HG02678 (cell line): ENCODE measurements around the gene KCNC4.

Experiments used
- ATAC-seq: cut with Tn5 transposase; IDR thresholded peaks from one replicate; pipeline ENCODE4 v1.9.1; 2021; ENCODE audit warnings: mild to moderate bottlenecking, moderate library complexity; ENCODE audit not compliant: unreplicated experiment

Gene KCNC4

GRCh38 chr1:110211496-110212168 lies 1.5 kb downstream of the KCNC4 start:
- no peak for ATAC-seq

GRCh38 chr1:110212169-110213142 lies 2.3 kb downstream of the KCNC4 start:
- no peak for ATAC-seq

GRCh38 chr1:110213143-110213540 lies 3.0 kb downstream of the KCNC4 start:
- ATAC-seq: no peak

GRCh38 chr1:110214454-110215404 lies 4.6 kb downstream of the KCNC4 start:
- ATAC-seq: no peak

- ATAC-seq: no peak
Measured at GRCh38 chr1:110215621-110216515, 5.8 kb downstream of the KCNC4 start.

- no peak for ATAC-seq
Measured at GRCh38 chr1:110216844-110217444, 6.8 kb downstream of the KCNC4 start.

GRCh38 chr1:110218137-110218536 lies 8.0 kb downstream of the KCNC4 start:
- ATAC-seq: no peak

- no peak for ATAC-seq
Measured at GRCh38 chr1:110218739-110219138, 8.6 kb downstream of the KCNC4 start.

- no peak for ATAC-seq
Measured at GRCh38 chr1:110220324-110220723, 10.2 kb downstream of the KCNC4 start.

- ATAC-seq: no peak
Measured at GRCh38 chr1:110221119-110221518, 11.0 kb downstream of the KCNC4 start.

GRCh38 chr1:110223127-110223526 lies 13.0 kb downstream of the KCNC4 start:
- ATAC-seq: no peak

- ATAC-seq: no peak
Measured at GRCh38 chr1:110223581-110223980, 13.5 kb downstream of the KCNC4 start.

GRCh38 chr1:110224240-110224995 lies 14.3 kb downstream of the KCNC4 start:
- ATAC-seq: no peak

- ATAC-seq: no peak
Measured at GRCh38 chr1:110225212-110225611, 15.1 kb downstream of the KCNC4 start.

- no peak for ATAC-seq
Measured at GRCh38 chr1:110225756-110226404, 15.8 kb downstream of the KCNC4 start.

- no peak for ATAC-seq
Measured at GRCh38 chr1:110227774-110228173, 17.7 kb downstream of the KCNC4 start.

GRCh38 chr1:110228381-110228780 lies 18.3 kb downstream of the KCNC4 start:
- no peak for ATAC-seq

- no peak for ATAC-seq
Measured at GRCh38 chr1:110228869-110229268, 18.8 kb downstream of the KCNC4 start.
